ENCODE data around the gene NFAM1.

DNA sequence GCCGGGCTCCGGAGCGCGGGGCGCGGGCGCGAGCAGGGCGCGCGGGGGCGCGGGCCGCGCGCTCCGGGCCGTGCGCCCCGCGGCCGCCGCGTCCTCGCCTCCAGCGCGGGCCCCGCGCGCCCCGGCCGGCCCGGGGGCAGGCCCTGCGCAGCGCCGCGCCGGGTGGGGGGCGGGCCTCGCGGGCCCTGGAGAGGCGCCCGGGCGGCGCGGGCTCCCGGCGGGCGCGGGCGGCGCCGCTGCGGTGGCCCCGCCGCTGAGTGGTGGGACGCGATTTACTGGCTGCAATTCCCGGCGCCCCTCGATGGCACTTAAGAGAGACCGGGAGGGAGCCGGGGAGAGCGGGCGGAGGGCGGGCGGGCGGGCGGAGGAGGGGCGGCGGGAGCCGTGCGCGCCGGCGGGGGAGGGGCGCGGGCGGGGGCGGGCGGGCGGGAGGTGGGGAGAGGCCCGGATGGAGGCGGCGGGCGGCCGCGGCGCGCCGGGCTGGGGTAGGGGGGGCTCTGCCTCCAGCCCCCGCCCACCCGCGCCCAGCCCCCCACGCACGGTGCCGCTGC is 88.6 kb downstream of the NFAM1 start:
- TF ChIP-seq, protein P1, sequence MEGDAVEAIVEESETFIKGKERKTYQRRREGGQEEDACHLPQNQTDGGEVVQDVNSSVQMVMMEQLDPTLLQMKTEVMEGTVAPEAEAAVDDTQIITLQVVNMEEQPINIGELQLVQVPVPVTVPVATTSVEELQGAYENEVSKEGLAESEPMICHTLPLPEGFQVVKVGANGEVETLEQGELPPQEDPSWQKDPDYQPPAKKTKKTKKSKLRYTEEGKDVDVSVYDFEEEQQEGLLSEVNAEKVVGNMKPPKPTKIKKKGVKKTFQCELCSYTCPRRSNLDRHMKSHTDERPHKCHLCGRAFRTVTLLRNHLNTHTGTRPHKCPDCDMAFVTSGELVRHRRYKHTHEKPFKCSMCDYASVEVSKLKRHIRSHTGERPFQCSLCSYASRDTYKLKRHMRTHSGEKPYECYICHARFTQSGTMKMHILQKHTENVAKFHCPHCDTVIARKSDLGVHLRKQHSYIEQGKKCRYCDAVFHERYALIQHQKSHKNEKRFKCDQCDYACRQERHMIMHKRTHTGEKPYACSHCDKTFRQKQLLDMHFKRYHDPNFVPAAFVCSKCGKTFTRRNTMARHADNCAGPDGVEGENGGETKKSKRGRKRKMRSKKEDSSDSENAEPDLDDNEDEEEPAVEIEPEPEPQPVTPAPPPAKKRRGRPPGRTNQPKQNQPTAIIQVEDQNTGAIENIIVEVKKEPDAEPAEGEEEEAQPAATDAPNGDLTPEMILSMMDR (IDR thresholded peaks at IDR 0.05; ENCODE audit: insufficient read depth, low read length, poor library complexity, severe bottlenecking), result no peak
- no peak for TF ChIP-seq EZH2phosphoT487 (conservative IDR thresholded peaks at IDR 0.05; ENCODE audit: low read length)
